Measurements from ENCODE around the gene CPEB2.

Gene CPEB2

DNA sequence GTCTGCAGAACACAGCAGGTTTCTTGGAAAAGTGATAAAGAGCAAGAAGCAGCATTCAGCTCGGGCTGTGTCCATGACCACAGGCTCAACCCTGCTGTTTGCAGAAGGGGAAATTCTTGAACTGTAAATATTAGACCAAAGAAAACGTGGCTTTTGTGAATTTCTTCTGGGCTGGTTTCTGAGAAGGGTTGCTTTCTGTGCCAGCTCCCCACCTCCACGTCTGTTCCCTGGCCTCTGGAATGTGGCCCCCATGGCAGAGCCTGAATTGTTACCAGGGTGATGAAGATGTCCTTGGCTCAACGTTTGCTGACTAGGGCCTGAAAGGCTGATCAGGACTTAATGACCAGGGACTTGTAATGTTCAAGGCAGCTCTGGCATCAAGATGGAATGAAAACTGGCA, 116.0 kb downstream of the CPEB2 start:
- no peak for DNase-seq (ENCODE audit: low spot score)
